CD4-positive, alpha-beta T cell treated with Interleukin-12 subunit alpha and Interleukin-12 subunit beta, for 1 hour (primary cell): ENCODE measurements around the gene EHD1.

ENCODE experiments used
- DNase-seq: peaks from one replicate; pipeline ENCODE4 v3.0.0-alpha.2; 2020

Gene EHD1

GRCh38 chr11:64888729-64889511, 10.5 kb upstream of the EHD1 start:
- no peak for DNase-seq

- no peak for DNase-seq
These were observed 9.9 kb upstream of the EHD1 start for GRCh38 chr11:64888406-64888728.

DNA sequence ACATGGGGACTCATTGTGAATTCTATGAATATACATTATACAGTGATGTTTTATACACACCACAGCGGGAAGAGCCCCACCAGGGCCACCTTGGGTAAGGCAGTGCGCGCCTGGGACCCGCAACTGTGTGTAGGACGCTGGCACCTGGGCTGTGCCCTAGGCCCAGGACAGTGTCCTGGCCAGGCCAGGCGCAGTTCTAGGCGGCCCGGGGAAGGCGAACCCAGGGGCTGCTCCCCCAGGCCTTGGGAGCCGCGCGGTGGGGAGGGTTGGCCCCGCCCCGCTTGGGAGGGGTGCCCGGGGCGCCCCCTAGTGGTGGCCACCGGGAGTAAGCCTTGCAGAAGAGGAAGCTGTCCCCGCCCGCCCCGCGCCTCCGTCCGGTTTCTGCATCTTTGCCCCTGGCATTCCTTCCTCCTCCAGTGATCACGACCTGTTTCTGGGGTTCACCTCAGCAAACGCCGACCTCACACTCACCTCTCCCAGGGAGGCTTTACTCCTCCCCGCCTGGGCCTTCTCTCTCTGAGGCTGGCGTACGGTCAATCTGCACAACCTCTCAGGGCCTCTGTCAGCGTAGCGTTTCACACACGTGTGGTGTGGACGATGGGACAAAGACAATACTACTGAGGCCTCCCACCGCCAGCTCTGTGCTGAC, 9.5 kb upstream of the EHD1 start:
- peak; percentile 87 for DNase-seq

DNA sequence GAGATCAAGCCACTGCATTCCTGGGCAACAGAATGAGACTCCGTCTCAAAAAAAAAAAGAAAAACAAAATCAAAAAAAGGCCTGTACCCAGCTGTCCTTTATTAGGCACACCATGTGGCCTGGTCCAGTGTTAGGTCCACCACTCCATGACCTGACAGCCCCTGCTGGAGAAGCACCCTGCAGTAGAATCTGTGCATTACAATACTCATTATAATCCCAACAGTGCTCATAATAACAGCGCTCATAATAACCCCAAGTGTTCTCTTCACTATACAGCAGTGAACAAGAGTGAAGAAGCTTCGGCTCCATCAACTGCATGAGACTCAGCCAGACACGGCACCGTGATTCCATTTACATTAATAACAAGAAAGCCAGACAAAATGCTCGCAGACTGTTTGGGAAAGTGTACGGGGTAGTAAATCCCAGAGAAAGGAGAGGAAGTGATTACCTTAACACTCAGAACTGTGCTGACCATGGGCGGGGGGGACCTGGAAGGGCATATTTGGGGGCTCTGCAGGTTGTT, 8.9 kb upstream of the EHD1 start:
- DNase-seq, result no peak

- peak; percentile 59 for DNase-seq
These were observed 7.2 kb upstream of the EHD1 start for GRCh38 chr11:64885367-64886286.

- DNase-seq, result no peak
These were observed 5.6 kb upstream of the EHD1 start for GRCh38 chr11:64884019-64884418.

GRCh38 chr11:64883575-64883974, 5.2 kb upstream of the EHD1 start:
- no peak for DNase-seq

DNA sequence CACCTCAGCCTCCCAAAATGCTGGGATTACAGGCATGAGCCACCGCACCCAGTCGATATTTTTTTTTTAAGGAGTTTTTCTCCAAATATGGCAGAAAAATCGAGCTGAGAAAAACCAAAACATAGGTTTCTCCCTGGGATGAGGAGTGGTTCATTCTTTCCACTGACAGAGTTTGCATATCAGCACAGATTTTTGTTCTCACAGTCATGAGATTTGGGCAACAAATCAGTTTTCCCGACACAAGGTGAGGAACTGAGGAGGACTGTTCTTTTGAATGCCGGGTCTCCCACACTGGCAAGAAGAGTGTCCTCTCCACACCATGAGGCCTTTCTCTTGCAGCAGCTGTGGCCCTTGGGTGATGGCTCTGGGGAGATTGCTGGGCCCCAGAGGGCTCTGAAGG, 3.8 kb upstream of the EHD1 start:
- no peak for DNase-seq

GRCh38 chr11:64881476-64881875, 3.1 kb upstream of the EHD1 start:
- DNase-seq, result no peak

DNA sequence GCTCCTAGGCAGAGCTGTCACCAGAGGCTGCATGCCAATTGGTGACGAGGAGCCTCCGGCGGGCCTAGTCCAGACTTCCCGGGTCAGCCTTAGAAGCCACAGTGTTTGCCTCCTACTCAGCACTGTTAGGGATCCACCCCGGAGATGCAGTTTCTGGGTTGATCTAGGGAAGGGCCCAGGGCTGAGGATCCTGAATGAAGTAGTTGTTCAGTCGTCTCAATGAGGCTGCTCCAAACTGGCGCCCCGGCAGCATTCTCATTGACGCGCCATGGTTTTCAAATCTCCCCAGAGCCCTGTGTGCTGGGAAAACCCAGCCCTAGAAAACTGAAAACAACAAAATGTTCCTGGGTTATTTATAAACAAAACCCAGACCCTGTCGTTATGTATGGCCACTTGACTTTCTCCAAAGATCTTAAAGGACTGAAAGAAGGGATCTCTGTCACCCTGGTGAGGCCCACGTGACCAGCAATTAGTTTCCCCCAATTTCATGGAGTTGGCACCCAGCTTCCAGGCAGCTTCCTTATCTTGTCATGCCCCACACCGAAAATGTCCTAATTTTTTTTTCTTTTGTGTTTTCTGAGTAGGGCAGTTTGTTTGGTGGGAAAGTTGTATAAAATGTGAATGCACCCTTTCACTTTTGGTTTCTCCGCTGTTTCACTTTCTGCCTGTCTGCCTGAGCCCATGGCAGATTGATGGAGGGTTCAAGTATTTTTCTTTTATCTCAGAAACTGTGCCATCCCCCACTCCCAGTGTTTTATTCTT, 2.0 kb upstream of the EHD1 start:
- peak; percentile 60 for DNase-seq

DNA sequence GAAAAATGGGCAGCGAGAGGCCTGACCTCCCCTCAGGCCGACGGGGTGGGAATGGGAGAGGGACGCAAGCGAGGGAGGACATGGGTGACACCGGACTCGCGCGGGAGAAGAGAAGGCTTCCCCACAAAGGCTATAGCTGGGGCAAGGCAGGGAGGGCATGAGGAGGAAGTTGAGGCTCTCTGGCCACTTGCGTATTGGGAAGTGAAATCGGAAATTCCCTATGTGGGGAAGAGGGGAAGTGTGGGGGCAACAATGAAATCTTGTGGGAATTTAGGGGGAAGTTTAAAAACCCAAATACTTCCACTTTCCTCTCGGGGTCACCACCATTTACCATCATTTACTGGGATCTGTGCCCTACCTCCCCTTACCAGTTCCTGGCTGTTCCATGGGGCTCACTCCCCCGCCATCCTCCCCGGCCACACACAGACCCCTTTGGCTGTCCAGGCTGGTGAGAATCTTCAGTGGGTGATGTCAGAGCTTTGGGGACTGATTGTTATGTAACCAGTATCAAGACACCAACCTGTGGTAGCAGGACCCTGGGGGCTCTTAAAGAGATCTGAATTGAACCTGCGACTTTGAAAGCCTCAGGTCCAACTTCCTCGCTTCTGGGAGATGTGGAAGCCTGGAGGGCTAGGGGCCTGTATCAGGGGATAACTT, 951 bp upstream of the EHD1 start:
- no peak for DNase-seq

DNA sequence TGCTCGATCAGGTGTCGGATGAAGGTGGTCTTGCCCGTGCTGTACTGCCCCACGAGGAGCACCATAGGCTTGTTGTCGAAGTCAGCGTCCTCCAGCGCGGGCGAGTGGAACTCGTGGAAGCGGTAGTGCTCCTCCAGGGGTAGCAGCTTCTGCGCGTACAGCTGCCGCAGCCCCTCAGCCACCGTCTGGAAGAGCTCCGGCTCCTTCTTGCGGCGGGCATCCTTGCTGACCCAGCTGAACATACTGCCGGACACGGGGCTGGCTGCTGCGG, 263 bp downstream of the EHD1 start:
- no peak for DNase-seq

GRCh38 chr11:64877390-64878222, 815 bp downstream of the EHD1 start:
- no peak for DNase-seq

- no peak for DNase-seq
These were observed 1.5 kb downstream of the EHD1 start for GRCh38 chr11:64876835-64877341.

DNA sequence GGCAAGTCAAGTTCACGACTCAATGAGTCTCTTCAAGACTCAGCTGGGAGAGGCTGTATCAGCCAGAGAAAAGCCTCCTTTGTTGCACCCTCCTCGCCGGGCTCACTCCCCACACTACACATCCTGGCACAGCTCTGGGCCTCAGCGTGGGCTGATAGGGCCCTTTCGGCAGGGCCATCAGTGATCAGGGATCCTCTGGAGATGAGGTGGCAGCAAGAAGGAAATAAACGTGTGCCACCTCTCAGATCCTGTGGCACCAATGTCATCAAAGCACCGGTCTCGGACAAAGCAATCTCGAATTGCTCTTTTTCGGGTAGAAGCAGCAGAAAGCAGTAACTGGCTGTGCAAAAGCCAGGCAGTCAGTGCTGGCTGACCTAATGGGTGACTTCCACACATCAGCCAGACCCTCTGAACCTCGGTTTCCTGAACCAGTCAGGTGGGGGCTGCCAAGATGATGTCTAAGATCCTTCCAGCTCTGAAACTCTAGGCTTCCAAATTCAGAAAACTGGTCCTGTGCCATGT, 2.1 kb downstream of the EHD1 start:
- DNase-seq, result no peak

GRCh38 chr11:64875369-64876228, 2.8 kb downstream of the EHD1 start:
- no peak for DNase-seq

DNA sequence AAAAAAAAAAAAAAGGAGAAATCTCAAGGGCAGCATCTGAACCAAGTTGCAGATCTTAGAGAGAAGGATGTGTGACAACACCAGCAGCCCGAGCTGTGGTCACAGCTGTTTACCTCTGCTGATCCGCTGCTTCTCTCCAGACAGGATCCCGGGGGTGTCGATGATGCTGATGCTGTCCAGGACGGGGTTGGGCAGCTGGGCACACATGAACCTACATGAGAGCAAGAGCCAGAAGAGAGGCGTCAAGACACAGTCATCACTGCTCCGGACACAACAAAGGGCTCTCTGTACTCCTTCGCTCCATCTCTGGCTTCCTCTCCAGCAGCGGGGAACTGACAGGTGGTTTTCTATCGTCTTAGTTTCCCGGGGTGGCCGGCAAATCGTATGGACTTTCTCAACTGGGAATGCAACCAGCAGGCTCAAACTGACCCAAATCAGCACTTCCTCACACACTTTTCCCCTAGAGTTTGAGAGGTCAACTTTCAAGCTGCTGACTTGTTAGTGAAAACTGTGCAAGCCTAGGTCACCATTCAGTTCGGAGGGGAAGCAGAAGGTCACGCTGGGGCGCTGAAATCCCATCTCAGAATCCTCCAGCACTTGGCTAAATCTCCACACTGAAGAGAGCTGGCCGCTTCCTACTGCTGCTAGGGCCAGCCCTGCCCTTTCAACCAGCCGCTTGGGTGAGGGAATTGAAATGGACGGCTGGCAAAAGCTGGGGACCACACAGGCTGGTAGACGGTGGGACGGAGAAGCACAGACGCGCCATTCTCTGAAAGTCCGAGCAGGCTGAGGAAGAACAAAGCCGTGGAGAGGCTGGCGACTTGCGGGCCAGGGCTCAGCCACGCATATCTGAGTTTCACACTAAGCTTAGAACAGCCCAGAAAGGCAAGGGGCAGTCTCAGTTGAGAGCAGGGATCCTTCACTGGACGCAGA, 3.8 kb downstream of the EHD1 start:
- peak; percentile 63 for DNase-seq

DNA sequence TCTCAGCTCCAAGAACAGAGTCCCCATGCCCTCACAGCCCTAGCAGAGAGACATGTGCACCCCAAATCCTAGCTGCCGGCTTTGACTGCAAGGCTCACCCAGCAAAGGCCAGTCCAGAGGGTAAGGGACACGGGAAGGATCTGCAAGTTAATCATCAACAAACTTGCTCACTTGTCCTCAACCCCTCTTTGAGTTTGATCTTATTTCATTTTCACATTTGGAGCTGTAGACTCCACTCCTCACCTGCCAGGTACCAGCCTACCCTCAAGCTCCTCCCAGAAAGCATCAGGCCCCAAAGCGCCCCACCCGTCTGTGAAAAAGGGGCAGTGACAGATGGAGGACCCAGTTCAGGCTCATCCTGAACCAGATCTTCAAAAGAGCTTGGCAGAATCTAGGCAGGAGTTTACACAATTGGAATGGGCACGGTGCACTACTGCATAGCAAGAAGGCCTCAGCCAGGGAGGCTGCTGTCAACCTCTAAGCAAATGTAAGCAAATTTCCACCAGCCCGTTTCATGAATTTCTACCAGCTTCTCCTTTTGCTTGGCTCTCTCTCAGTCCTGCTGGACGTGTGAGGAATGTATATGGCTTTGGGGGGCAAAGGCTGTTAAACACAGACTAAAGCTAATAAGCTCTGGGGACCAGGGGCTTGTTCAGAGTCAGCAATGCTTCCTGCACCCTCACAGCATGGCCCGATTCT, 5.5 kb downstream of the EHD1 start:
- DNase-seq, result no peak
